NCI-H187 (cell line): Measurements from ENCODE around the gene ANGEL2.

ENCODE experiments used
- DNase-seq, 2 experiments: peaks; one replicate each; lab custom pipeline; 2025; lab: John Stamatoyannopoulos, UW

Gene ANGEL2

GRCh38 chr1:212951126-212951946, 64.3 kb downstream of the ANGEL2 start:
- DNase-seq: no peak

- peak; percentile 47 to 51 for DNase-seq
These were observed 65.2 kb downstream of the ANGEL2 start, which contains the start of gene VASH2 for GRCh38 chr1:212950243-212951125. Gene VASH2 (plus strand): TSS chr1:212950541. CDS start chr1:212951543, 1,002 bp downstream.

- no peak for DNase-seq
These were observed 65.9 kb downstream of the ANGEL2 start for GRCh38 chr1:212949771-212950170.

- no peak for DNase-seq
These were observed 68.8 kb downstream of the ANGEL2 start for GRCh38 chr1:212946872-212947271.

GRCh38 chr1:212945463-212946160, 70.1 kb downstream of the ANGEL2 start:
- DNase-seq: no peak

- DNase-seq: no peak
These were observed 70.6 kb downstream of the ANGEL2 start for GRCh38 chr1:212945056-212945455.

GRCh38 chr1:212944229-212944901, 71.3 kb downstream of the ANGEL2 start:
- no peak for DNase-seq

GRCh38 chr1:212943393-212943710, 72.3 kb downstream of the ANGEL2 start:
- no peak for DNase-seq

GRCh38 chr1:212942679-212943392, 72.8 kb downstream of the ANGEL2 start:
- no peak for DNase-seq
